Activated T-cell treated with anti-CD3 and anti-CD28 coated beads for 4 hours (primary cell): ENCODE measurements around the gene LMTK2.

Source experiments
- DNase-seq: peaks from one replicate; pipeline ENCODE4 v3.0.0-alpha.2; 2020

The LMTK2 gene

DNA sequence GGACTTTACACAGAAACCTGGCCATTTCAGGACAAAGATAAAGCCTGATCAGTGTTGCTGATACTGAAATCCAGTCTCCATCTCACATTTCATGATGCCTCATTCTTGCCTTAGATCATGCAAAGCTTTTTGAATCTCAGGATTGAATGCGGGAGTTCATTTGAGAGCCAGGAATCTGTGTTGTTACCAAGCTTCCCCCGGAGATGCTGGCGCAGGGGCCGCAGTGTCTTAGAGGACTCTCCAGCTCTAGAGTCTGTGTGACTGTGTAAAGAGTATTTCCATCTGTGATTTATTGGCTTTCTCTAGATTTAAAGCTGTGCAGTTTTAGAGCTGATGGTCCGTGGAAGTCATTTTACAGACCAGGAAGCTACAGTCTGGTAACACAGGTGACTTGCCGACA lies 32.0 kb downstream of the LMTK2 start:
- no peak for DNase-seq

DNA sequence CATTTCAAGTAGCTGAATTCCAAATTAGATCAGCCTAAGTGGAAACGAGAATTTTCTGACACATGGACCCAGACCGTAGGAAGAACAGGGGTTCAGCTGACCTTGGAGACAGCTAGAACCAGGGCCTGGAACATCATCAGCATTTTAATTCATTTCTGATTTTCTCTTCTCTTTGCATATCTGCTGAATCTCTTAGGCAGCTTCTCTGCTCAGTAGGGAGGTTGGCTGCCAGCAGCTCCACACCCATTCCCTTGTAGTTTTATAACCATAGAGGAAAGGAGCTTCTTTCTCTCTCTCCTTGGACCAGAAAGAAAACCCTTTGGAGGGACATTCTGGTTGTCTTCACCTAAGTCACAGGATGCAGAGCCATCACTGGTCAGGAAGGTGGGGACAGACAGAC lies 36.0 kb downstream of the LMTK2 start:
- no peak for DNase-seq

DNA sequence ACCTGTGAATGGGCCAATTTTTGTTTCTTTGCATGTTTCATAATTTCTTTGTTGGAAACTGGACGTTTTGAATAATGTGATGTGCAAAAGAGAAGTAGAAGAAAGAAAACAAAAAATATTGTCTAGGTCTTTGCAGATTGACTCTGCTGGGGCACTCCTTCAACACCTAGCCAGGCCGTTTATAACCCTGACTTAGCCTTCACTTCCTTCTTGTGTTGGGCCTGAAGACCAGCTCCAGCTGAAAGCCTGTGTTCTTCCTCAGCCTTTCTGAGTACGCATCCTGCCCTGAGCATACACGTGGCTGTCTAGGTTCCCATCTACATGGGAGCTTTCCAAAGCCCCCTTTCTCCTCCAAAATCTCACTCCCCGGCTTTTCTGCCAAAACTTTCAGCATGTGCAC lies 41.9 kb downstream of the LMTK2 start:
- DNase-seq, result no peak

DNA sequence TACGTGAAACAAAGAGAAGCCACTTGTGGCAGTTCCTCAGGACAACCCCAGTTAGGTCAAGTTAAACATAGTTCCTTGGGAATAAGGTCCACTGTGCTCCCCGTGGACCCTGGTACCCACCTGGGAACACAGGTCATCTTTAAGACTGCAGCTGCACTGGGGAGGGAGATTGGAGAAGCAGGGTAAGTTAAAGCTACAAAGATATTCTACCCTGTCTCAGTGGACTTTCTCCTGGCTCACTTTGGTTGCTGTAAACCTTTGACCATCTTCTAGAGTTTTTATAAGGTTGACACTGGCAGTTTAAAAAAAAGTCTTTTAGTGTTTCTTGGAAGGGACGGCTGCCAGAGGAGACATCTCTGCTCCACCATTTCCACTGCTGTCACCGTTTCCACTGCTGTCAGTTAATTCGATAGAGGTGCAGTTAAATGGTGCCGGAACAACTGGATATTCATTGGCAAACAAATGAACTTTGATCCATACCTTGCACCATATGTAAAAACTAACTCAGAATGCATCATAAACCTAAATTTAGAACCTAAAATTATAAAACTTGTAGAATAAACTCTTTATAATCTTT lies 42.5 kb downstream of the LMTK2 start:
- DNase-seq, result no peak

DNA sequence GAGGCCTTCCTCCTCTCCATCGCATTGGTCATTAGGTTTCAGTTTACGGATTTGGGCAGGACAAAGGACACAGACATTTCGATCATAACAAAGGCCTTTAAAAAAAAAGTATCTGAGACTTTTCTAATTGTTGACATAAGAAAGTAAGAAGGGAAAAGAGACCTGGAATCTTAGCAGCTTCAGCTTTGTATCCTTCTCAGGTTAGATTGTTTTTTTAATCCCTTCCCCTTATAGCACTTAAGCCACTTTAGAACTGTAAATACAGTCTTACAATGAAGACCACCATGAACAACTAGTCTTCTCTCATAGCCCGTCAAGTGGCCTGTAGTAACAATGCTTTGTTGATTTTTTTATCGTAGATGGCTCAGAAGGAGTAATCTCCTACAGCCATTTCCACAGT lies 45.2 kb downstream of the LMTK2 start:
- no peak for DNase-seq

DNA sequence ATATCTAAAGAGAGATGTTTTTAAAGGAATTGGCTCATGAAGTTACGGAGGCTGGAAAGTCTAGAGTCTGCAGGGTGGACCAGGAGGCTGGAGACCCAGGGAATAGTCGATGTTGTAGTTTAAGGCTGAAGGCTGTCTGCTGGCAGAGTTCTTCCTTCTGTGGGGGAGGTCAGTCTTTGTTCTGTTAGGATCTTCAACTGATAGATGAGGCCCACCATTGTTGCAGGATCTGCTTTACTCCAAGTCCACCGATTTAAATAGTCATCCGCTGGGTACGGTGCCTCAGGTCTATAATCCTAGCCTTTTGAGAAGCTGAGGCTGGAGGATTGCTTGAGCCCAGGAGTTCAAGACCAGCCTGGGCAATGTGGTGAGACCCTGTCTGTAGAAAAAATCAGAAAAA lies 50.0 kb downstream of the LMTK2 start:
- no peak for DNase-seq

DNA sequence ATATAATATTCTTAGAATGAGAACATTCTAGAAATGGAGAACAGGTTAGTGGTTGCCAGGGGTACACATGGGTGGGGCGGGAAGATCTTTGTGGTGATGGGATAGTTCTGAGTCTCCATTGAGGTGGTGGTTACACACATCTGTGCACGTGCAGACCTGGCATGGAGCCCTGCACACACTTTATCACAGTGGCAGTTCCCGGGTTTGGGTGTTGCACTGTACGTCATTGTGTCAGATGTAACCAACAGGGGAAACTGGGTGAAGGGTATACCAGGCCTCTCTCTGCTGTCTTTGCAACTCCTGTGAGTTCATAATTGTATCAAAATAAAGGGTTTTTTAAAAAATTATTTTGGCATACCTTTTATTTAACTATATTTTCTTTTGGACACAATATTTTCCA lies 51.1 kb downstream of the LMTK2 start:
- no peak for DNase-seq

DNA sequence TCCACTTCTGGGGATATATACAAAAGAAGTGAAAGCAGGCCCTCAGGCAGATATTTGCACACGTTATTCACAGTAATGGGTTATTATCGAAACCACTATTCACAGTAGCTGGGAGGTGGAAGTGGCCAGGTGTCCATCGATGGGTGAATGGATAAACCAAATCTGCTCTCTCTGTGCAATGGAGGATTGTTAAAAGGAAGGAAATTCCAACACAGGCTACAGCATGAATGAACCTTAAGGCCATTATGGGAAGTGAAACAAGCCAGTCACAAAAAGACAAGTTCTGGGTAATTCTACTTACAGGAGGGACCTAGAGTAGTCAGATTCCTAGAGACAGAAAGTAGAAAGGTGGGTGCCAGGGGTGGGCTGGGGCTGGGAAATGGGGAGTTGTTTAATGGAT lies 56.1 kb downstream of the LMTK2 start:
- DNase-seq, result no peak

DNA sequence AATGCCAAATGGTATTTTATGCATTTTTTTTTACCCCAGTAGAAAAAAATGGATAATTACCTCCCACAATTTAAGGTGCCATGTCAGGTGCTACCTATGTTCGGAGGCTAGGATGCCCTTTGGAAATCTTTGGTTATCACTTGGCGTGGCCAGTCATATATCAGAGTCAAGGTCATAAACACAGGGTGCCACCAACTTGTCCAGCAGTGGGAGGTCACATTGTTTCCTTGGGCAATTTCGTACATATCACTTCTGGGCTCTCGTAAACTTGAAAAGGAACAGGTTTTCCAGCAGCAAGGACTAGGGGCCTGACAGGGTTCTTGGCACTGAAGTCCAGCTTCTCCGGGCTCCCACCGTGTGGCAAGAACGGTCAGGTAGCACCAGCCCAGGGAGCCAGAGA lies 56.6 kb downstream of the LMTK2 start:
- DNase-seq, result no peak

DNA sequence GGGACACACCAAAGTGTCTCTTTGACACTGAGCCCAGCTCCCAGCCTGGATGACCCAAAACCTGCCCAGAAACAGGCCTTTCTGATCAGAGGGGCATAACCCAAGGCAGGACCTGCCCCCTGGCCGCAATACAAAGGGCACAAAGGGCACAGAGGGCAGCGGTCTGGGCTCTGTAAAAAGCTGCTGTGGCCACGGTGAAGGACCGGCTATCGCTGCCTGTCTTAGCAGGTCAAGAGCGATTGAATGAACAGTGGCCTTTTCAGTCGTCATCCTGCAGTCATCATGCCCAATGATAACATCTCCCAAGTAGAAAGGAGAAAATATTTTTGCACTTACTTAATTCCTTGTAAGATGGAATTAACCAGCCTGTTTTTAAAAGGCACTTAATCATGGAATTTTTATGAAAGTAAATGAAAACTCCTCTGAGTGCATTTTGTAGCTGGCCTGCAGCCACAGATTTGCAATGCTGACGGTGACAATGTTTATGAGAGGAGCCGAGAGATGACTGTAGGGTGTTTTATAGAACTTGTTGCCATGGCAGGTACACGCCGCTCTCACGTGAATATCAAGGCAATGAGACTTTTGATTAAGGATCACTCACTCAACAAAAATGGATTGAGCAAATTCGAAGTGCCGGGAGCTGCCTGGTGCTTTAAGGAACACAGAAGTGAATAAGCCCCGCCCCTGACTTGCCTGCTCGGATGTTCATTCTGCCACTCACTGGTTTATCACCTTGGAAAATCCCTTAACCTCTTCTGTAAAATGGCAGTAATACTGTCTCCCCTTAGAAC lies 57.2 kb downstream of the LMTK2 start:
- no peak for DNase-seq

DNA sequence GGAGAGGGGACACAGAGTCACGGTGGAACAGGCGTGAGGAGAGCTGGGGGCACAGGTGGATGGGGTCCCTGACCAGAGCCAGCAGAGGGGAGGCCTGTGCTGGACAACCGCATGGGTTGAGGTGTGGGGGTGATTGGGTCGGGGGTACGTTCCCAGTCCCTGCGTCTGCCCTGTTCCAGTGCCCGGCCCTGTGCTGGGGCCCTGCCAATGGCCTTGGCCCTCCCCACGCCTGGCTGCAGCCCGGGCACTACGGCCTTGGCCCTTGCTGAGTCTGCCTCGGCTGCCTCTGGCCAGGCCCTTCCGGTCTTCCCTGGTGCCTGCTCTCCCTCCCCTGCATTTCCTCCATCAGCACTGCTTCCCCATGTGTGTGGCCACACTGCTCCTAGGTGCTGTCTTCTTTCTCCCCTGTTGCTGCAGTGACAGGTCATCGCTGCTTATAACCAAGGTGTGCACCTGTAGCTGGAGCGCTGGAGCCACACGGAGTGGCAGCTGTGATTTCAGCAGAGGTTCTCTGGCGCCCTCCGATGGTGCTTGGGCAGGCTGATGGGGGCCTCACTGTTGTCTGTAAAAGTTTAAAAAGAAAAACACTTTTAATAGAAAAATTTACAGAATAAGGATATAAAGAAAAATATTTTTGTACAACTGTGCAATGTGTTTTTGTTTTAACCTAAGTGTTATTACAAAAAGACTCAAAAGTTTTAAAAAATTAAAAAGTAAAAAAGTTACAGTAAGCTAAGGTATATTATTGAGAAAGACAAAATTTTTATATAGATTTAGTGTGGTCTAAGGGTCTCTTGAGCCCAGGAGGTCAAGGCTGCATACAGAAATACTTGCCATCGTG lies 59.4 kb downstream of the LMTK2 start:
- DNase-seq, result peak; percentile 33

DNA sequence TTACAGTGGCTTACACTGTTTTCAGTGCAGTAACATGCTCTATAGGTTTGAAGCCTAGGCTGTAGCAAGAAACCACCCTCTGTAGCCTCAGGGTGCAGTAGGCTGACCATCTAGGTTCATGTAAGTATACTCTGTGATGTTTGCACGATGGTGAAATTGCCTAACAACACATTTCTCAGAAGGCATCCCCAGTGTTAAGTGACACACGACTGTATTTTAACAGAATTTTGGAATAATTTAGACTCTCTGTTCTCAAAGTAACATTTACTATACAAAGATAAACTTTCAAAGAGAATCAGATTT lies 60.0 kb downstream of the LMTK2 start:
- DNase-seq, result no peak

DNA sequence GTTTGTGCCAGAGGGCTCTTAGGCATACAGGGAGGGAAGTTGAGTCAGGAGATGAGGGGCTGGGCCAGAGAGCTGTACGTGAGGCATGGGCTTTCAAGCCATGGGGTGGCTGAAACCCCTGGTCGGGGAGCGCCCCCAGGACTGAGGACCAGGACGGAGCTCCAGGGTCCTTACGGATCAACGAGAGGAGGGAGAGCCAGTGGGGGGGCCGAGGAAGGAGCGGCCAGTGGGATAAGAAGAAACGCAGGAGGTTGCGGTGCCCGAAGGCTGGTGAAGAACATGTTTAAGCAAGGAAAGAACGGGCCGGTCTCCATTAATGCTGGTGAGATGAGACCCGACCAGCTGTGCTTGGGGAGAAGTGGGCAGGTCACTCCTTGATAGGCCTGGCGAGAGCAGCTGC lies 61.0 kb downstream of the LMTK2 start:
- no peak for DNase-seq

DNA sequence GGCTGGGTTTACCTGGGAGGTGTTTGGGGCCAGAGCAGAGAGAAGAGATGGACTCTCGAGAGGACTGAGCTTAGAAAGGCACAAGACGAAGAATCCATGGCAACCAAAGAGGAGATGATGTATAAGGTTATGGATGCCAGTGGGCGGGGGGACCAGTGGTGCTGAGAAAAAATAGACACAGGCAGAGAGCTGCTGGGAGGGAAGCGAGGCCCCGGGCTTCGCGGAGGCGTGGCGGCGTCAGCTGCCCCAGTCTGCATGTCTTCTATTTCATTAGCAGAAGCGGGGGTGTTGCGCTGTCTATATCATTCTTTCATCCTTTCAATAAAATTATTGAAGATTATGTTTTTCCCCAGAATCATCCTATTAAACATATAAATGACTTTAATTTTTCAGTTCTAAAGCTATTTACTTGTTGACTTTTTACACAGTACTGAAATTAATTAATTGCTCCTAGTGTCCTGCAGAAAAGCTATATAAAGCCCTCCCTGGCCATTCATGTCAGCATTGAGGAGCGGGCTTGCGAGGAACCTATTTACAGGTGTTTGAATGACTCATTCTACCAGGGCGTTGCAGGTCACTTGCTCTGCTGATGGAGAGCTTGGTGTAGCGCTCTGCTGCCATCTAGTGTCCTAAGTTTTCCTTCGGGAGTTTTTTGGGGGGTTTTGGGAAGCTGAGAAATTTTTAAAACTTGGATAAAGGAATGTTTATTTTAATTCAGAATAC lies 61.7 kb downstream of the LMTK2 start:
- peak; percentile 58 for DNase-seq

DNA sequence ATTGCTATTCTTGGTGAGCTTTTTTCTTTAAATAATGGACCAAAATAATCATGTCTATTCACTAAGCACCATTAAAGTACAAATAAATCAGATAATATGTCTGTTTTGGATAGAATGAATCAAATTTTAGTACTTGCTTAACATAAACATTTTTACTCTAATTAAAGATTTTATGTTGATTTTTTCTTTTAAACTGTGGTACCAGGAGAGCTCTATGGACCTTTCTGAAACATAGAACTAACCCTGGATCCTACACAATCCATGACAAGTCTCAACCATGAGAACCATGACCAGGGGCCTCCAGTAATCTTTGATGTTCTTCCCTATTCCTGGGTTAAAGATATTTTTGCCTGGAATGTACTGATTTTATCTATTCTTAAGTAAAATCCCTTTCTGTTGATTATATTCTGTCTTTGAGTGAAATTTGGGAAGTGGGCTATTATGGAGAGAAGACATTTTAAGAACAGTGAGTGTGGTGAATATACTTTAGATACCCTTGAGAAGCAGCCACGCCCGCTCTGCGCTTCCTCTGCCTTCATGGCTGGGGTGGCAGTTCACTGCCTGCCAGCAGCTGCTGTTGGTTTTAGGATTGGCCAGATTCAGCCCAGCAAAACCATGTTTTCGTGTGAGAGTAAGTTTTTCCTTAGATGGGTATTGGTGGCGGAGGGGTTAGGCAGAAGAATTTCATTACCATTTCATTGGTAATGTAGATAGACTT lies 62.4 kb downstream of the LMTK2 start:
- DNase-seq, result no peak

DNA sequence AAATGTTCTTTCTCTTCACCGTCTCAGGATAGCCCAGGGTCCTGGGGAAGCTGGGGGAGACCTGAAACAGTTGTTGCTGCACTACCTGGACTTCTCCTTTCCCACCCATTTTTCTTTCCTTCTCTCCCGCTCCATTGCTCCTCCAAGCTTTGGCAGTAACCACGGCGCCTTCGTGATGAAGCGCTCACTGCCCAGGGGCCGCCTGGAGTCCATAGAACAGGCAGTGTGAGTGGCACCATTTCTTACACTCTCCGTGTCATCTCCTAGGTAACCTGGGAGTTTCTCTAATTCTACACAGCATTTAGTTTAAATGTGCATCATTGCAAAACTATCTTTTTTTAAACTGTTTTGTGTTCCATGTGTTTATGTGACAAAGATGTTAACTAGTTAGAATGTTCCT lies 64.3 kb downstream of the LMTK2 start:
- no peak for DNase-seq

DNA sequence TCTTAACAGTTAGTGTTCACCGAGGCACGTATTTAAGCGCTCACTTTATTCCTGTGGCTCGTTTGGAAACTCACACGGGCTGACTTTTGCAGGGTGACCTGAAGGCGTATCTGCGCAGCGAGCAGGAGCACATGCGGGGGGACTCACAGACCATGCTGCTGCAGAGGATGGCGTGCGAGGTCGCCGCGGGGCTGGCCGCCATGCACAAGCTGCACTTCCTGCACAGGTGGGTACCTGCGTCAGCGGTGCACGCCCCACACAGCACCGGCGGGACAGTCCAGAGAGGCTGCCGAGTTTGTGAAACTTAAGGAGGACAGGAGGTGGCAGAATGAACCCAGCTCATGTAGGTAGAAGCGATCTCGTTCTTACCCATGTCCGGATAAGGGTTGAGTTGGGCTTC lies 64.8 kb downstream of the LMTK2 start:
- DNase-seq, result no peak

DNA sequence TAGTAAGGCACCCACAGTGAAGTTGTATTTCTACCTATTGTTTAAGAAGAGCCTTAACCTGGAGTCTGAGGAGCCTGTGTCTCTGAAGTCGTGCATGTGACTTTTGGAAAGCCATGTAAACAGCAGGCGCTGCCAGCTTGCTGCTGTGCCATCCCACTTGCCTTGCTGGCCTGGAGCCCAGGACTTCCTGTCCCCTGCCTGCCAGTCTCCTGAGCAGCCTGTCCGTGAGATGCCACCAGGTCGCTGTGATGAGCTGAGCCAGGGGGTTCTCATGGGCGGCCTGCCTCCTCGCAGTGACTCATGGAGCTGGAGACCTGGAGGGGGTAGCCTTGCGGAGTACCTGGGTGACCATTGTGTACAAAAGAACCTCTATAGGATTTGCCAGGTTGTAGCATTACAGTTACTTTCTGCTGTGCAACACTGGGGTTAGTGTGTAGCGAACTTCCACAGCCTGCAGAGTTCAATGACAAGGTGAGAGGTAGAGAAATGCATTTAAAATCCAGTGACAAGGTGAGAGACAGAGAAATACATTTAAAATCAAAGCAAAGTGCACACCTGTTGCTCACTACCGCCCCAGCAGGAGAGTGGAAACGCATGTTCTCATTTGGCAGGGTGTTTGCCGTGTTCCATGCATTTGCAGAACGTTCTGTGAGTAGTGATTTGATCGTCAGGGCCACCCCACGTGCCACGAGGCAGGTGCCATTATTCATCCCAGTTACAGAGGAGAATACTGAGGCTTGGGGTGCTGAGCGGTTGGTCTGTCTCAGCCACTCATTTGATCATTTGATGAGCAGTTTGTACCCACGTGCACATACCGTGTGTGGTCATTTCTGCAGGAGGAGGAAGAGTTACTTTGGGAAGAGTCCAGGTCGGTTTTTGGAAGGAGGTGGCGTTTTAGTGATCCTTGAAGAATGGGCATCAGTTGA lies 67.9 kb downstream of the LMTK2 start:
- DNase-seq, result no peak

DNA sequence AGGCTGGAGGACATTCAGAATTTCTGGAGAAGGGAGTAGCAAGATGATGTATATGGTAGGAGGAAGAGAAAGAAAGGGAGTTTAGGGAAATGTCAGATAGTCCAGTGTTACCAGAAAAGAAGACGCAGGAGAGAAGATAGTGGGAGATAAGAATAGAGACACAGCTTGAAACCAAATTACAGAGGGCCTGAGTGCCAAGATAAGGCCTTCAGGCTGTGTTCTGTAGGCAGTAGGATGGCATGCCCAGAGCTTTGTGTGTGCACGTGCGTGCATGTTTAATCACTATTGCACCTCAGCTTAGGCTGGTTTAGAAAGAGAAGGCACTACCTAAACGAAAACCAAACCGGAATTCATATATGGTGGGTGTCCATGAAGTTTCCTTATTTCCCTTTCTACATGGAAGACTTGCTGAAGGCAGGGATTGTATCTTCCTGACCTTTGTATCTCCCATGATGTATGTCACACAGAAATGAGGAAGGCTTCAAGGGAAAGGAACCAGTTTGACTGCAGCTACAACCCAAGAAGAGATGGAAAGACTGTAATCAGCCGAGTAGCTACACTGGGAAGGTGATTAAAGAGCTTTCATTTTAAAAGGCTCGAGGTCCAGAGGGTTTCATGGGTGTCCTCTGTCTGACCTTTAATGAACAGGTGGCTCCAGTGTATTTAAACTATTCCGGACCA lies 68.7 kb downstream of the LMTK2 start:
- no peak for DNase-seq

DNA sequence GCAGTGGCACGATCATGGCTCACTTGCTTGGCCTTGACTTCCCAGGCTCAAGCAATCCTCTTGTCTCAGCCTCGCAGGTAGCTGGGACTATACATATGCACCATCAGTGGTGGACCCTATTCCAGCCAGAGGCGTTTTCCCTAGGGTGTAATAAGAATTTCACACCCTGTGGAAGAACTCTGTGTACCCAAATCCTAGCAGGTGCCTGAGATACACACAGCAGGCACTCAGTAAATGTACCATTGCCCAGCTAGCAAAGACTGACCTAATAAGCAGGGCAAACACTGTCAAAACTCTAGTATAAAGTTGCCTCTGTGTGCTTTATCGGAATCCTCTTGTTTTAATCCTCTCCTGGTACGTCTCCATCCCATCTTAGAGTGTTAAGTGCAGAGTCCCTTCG lies 70.9 kb downstream of the LMTK2 start:
- no peak for DNase-seq

DNA sequence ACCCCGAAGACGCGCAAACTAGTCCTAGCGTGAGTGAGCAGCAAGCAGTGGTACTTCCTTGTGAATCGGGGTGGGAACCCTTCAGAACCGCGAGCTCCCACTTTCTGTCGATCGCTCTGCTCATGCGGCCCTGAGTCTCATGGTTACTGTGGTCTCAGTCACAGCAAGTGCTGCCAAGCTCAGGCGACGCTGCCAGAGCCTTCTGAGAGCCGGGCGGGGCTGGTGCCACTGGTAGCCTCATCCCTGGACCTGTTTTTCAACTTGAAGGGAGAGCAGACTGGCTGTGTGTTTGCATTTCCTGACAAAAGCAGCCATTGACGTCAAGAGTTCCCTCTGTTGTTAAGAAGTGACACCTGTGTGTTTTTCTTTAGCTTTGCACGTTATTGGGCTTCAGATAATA lies 71.7 kb downstream of the LMTK2 start:
- no peak for DNase-seq
